Calu3 (cell line): Measurements from ENCODE around the gene SNX32. TPM values are rescaled to one million over a fixed set of nuclear protein-coding genes. Genes with fewer than 3 reads are reported as not detected.
"Not testable (repeated sequence)": the region's sequence is repeated elsewhere in the genome, so short reads cannot be mapped to it uniquely, and the experiment has no call there.

Experiments
- BruUV-seq: library from RNA; stranded (reverse); fragments of 400-500 nt; replicated peaks from 2 replicates; lab custom pipeline; 2021; lab: Mats Ljungman, UMichigan
- CTCF ChIA-PET: fragments of 300-600 bp; sonication (Branson Sonifier 250); formaldehyde crosslinking; loops from one replicate; lab custom pipeline; 2022; ENCODE audit warnings: antibody characterized with exemption; lab: Charles Lee
- DNase-seq: peaks from one replicate; pipeline ENCODE4 v3.0.0; 2022
- H3K27ac Mint-ChIP-seq: one replicate; pipeline ENCODE4 v1.8.0; 2022; ENCODE audit warnings: mixed read lengths; ENCODE audit not compliant: unreplicated experiment
- H3K27me3 Mint-ChIP-seq: one replicate; pipeline ENCODE4 v1.8.0; 2022; ENCODE audit warnings: mixed read lengths; ENCODE audit not compliant: unreplicated experiment
- H3K36me3 Mint-ChIP-seq: one replicate; pipeline ENCODE4 v1.8.0; 2022; ENCODE audit warnings: mild to moderate bottlenecking, moderate library complexity, mixed read lengths; ENCODE audit not compliant: insufficient read depth, unreplicated experiment
- H3K4me1 Mint-ChIP-seq: one replicate; pipeline ENCODE4 v1.8.0; 2022; ENCODE audit warnings: mild to moderate bottlenecking, low read depth, mixed read lengths; ENCODE audit not compliant: unreplicated experiment
- H3K4me3 Mint-ChIP-seq: one replicate; pipeline ENCODE4 v1.8.0; 2022; ENCODE audit warnings: mild to moderate bottlenecking, low read depth, moderate library complexity, mixed read lengths; ENCODE audit not compliant: unreplicated experiment
- H3K9me3 Mint-ChIP-seq: one replicate; pipeline ENCODE4 v1.8.0; 2022; ENCODE audit warnings: low read depth, mixed read lengths; ENCODE audit not compliant: unreplicated experiment
- CTCF ChIP-seq: fragments of 200-600 bp; IDR thresholded peaks from one replicate; pipeline ENCODE4 v1.8.0; 2022; ENCODE audit warnings: antibody characterized with exemption; ENCODE audit not compliant: unreplicated experiment
- intact Hi-C: fragments of 100-400 bp; cut with micrococcal nuclease; formaldehyde crosslinking; loops from one replicate; pipeline ENCODE4 v1.10.0; 2022; ENCODE audit not compliant: unreplicated experiment
- total RNA-seq: library from RNA; stranded (reverse); gene quantifications from 2 replicates; pipeline ENCODE4 v1.2.3, GENCODE V29; 2022

Gene SNX32
- total RNA-seq, 1 experiment from 2014 or later, result not detected

- H3K9me3 Mint-ChIP-seq, result no peaks in the 10 kb centered on the region
- BruUV-seq, result no TSS peak
These were observed 10.6 kb downstream of the SNX32 start for GRCh38 chr11:65844231-65844872.

GRCh38 chr11:65847746-65848145 lies 14.0 kb downstream of the SNX32 start:
- CTCF ChIA-PET, result interaction anchor here (1.6 to 2.3 kb wide), 3 partner anchors 12 to 37 kb away, joined by 3 to 6 read pairs (median 3); partner anchors contain the start of gene MUS81
- BruUV-seq, result no TSS peak
- no peak for DNase-seq
- Mint-ChIP-seq H3K36me3 (peaks cover 53% of the 10 kb centered on the region), H3K27ac (no peak overlapping the region), H3K9me3 (no peaks in the 10 kb centered on the region), H3K4me1 (no peaks in the 10 kb centered on the region), H3K4me3 (no peak overlapping the region), H3K27me3 (no peaks in the 10 kb centered on the region)
- no peak for TF ChIP-seq CTCF
- intact Hi-C loops, result no loop called here

More at GRCh38 chr11:65844231-65844872, 10.6 kb downstream of the SNX32 start:
- intact Hi-C loops, result no loop called here
- no peak overlapping the region for H3K4me3 Mint-ChIP-seq
- no peaks in the 10 kb centered on the region for H3K27me3 Mint-ChIP-seq
- peaks cover 20% of the 10 kb centered on the region for H3K36me3 Mint-ChIP-seq
- no peak for DNase-seq
- no peak for TF ChIP-seq CTCF
- CTCF ChIA-PET, result interaction anchor here (0.6 kb wide), 1 partner anchor 165 kb away, joined by 3 read pairs; no protein-coding TSS in a partner anchor
- H3K27ac Mint-ChIP-seq, result no peak overlapping the region
- no peaks in the 10 kb centered on the region for H3K4me1 Mint-ChIP-seq

GRCh38 chr11:65848693-65849092 lies 14.9 kb downstream of the SNX32 start:
- H3K4me3 Mint-ChIP-seq, H3K27me3 Mint-ChIP-seq, H3K9me3 Mint-ChIP-seq, H3K4me1 Mint-ChIP-seq, intact Hi-C loops, H3K27ac Mint-ChIP-seq, BruUV-seq, DNase-seq: not testable (repeated sequence)
- CTCF ChIA-PET, result interaction anchor here (1.6 to 2.3 kb wide), 2 partner anchors 11 to 36 kb away, joined by 3 to 6 read pairs; partner anchors contain the start of gene MUS81
- peaks cover 62% of the 10 kb centered on the region for H3K36me3 Mint-ChIP-seq

GRCh38 chr11:65849366-65849765 lies 15.6 kb downstream of the SNX32 start:
- TF ChIP-seq CTCF, result no peak
- no TSS peak for BruUV-seq
- Mint-ChIP-seq H3K4me3 (no peak overlapping the region), H3K4me1 (peaks cover 11% of the 10 kb centered on the region), H3K27ac (no peak overlapping the region), H3K36me3 (peaks cover 69% of the 10 kb centered on the region), H3K27me3 (no peaks in the 10 kb centered on the region), H3K9me3 (no peaks in the 10 kb centered on the region)
- CTCF ChIA-PET, result interaction anchor here (2.3 kb wide), 1 partner anchor 10 kb away, joined by 6 read pairs; the partner anchor contains the start of gene MUS81
- intact Hi-C loops, result no loop called here
- no peak for DNase-seq
